ENCODE measurements around the gene CPEB4.

DNA sequence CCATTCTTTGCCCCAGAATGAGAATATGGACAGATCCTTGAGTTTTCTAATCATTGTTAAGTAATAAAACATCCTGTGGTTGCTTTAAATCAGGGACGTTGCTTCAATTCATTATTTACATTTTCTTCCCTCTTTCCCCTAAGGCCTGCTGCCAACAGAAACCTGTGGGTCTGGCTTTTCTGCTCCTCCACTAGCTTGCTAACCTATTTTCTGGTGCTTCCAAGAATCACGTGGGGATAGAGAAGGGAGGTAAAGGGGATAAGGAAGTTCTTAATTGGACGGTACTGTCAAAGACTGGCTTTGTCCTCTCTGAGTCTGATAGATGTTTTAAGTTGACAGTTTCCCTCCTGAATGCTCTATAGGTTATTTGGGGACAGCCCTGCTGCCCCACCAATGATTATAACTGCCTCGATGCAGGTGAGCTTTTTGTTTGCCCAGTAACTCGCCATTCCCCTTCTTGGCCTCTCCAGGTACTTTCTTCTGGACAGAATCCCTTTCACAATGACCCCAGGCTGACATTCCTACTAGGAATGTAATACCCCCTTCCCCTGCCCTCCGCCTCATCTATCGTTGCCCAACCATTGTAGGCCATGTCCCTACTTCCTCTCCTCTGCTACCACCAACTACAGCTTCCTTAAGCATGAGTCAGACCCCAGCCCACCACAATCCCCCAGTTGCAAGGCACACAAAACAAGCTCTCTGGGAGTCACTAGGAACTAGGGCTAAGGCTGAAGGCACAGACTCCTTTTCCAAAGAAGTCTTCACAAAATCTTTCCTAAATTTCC is 19.9 kb upstream of the CPEB4 start:
- TF ChIP-seq, protein P1, sequence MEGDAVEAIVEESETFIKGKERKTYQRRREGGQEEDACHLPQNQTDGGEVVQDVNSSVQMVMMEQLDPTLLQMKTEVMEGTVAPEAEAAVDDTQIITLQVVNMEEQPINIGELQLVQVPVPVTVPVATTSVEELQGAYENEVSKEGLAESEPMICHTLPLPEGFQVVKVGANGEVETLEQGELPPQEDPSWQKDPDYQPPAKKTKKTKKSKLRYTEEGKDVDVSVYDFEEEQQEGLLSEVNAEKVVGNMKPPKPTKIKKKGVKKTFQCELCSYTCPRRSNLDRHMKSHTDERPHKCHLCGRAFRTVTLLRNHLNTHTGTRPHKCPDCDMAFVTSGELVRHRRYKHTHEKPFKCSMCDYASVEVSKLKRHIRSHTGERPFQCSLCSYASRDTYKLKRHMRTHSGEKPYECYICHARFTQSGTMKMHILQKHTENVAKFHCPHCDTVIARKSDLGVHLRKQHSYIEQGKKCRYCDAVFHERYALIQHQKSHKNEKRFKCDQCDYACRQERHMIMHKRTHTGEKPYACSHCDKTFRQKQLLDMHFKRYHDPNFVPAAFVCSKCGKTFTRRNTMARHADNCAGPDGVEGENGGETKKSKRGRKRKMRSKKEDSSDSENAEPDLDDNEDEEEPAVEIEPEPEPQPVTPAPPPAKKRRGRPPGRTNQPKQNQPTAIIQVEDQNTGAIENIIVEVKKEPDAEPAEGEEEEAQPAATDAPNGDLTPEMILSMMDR (IDR thresholded peaks at IDR 0.05 in 2 of 3, conservative IDR thresholded peaks at IDR 0.05 in 1 of 3; ENCODE audit: control insufficient read depth in 2 of 3, extremely low read depth in 1 of 3, insufficient read depth in 1 of 3, low read depth in 3 of 3, low read length in 3 of 3): no peak
- TF ChIP-seq RAD21 (IDR thresholded peaks at IDR 0.05; ENCODE audit: insufficient read depth, low read depth, low read length) (no peak), POLR2AphosphoS2 (IDR thresholded peaks at IDR 0.05; ENCODE audit: low read depth, low read length) (no peak), POLR2AphosphoS5 (IDR thresholded peaks at IDR 0.05; ENCODE audit: low read length) (no peak), SRF (IDR thresholded peaks at IDR 0.05; ENCODE audit: low read depth in 2 of 2, low read length in 2 of 2) (no peak), CBFB (IDR thresholded peaks at IDR 0.05; ENCODE audit: low read depth) (no peak), BHLHE40 (IDR thresholded peaks at IDR 0.05; ENCODE audit: borderline replicate concordance in 1 of 2, low read depth in 2 of 2, low read length in 1 of 2) (no peak), POLR2A (IDR thresholded peaks at IDR 0.05; ENCODE audit: low read depth, low read length) (no peak)
- TF ChIP-seq, protein P2, sequence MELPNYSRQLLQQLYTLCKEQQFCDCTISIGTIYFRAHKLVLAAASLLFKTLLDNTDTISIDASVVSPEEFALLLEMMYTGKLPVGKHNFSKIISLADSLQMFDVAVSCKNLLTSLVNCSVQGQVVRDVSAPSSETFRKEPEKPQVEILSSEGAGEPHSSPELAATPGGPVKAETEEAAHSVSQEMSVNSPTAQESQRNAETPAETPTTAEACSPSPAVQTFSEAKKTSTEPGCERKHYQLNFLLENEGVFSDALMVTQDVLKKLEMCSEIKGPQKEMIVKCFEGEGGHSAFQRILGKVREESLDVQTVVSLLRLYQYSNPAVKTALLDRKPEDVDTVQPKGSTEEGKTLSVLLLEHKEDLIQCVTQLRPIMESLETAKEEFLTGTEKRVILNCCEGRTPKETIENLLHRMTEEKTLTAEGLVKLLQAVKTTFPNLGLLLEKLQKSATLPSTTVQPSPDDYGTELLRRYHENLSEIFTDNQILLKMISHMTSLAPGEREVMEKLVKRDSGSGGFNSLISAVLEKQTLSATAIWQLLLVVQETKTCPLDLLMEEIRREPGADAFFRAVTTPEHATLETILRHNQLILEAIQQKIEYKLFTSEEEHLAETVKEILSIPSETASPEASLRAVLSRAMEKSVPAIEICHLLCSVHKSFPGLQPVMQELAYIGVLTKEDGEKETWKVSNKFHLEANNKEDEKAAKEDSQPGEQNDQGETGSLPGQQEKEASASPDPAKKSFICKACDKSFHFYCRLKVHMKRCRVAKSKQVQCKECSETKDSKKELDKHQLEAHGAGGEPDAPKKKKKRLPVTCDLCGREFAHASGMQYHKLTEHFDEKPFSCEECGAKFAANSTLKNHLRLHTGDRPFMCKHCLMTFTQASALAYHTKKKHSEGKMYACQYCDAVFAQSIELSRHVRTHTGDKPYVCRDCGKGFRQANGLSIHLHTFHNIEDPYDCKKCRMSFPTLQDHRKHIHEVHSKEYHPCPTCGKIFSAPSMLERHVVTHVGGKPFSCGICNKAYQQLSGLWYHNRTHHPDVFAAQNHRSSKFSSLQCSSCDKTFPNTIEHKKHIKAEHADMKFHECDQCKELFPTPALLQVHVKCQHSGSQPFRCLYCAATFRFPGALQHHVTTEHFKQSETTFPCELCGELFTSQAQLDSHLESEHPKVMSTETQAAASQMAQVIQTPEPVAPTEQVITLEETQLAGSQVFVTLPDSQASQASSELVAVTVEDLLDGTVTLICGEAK (IDR thresholded peaks at IDR 0.05; ENCODE audit: borderline replicate concordance): no peak
- TF ChIP-seq, protein P3, sequence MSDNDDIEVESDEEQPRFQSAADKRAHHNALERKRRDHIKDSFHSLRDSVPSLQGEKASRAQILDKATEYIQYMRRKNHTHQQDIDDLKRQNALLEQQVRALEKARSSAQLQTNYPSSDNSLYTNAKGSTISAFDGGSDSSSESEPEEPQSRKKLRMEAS (IDR thresholded peaks at IDR 0.05; ENCODE audit: low read depth, low read length): no peak
- TF ChIP-seq, protein P4, sequence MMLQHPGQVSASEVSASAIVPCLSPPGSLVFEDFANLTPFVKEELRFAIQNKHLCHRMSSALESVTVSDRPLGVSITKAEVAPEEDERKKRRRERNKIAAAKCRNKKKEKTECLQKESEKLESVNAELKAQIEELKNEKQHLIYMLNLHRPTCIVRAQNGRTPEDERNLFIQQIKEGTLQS (IDR thresholded peaks at IDR 0.05; ENCODE audit: borderline replicate concordance, extremely low read depth, low read depth, low read length): no peak
